GM04503 (cell line): ENCODE data around the gene CPT1A.

Source experiments
- DNase-seq: peaks from one replicate; pipeline ENCODE4 v3.0.0-alpha.2; 2012; ENCODE audit warnings: low read depth

The CPT1A gene

DNA sequence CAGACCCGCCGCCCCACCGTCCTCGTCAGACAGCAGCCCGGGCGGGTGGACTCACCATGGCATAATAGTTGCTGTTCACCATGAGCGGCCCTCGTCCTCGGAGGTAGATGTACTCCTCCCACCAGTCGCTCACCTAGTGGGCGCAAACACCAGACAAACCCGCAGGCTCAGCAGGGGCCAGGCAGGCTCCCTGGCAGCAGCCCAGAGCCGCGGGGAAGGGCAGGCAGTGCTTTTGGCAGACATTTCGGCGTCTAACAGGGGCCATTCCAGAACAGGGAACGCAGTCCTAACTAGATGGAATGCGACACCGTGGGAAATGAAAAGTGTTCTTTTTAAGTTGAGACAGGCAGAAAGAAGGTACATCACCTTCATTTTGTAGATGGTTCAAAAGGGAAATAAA, 44.9 kb downstream of the CPT1A start:
- DNase-seq: no peak

DNA sequence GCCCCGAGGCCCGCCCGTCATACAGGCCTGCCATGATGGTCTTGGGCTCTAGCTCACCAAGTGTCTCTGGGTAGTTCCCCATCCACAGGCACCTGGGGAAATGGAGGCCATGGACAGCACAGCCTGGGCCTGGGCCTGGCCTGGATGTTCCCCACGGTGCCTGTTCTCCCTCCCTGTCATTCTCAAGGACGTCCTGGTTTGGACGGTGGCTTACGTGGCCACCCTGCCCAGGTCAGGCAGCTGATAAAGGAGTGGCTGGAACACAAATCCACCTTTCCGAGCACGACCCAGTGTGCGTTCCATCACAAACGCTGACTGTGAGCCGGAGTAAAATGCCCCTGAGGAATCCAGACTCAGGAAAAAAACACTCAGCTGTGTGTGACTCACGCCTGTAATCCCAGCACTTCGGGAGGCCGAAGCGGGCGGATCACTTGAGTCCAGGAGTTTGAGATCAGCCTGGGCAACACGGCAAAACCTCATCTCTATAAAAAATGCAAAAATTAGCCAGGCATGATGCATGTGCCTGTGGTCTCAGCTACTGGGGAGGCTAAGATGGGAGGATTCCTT, 49.2 kb downstream of the CPT1A start:
- no peak for DNase-seq

DNA sequence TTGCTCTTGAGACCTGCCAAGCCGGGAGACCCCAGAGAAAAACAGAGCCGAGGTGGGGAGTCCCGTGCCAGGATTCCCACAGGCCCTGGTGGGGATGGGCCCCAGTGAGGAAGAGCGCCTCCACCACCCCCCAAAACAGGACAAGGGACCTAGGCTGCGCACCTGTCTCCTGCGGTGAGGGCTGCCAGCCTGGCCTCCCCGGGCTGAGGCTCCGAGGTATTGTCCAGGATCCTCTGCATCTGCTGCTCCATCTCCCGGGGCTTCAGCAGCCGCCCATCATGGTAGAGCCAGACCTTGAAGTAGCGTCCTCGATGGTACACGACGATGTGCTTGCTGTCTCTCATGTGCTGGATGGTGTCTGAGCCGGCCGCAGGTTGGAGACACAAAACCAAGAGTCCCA, 57.1 kb downstream of the CPT1A start:
- no peak for DNase-seq

DNA sequence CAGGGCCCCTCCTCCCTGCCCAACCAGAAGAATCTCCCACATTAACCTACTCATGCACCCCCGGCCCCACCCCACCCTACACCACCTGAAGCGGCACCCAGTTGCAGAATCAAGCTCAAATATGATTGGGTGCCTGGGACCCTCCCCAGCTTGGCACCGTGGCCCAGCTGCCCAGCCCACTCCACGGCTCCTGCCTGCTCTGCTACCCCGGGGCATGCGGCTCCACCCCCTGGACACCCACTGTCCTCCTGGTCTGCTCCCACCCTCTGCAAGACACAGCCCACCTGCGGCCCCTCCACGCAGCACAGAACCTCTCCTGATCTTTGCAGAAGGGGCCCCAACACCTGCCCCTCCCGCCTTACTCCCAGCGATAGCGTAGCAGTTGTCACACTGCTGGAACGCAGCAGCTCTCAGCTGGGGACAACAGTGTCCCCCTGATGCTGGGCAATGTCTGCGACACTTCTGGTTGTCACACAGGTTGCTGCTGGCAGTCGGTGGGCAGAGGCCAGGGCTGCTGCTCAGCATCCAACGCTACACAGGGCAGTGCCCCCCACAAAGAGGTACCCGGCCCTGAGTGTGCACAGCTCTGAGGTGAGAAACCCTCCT, 58.4 kb downstream of the CPT1A start:
- no peak for DNase-seq

DNA sequence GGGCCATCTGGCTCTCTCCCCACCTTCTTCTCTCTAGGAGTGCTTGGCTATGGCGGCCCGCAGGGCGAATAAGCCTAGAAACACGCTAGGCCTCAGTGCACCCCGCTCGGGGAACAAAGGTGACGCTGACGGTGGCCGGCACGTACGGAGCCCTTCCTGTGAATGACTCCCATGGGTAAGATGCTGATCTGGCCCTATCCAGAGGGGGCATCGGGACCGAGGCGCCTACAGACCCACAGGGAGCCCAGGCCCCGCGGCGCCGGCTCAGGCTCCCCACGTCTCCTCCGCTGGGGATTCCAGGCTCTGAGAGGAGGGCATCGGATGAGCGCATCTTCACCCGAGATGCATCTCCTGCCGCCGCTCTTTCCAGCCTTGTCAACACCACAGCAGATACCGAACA, 59.0 kb downstream of the CPT1A start:
- no peak for DNase-seq

DNA sequence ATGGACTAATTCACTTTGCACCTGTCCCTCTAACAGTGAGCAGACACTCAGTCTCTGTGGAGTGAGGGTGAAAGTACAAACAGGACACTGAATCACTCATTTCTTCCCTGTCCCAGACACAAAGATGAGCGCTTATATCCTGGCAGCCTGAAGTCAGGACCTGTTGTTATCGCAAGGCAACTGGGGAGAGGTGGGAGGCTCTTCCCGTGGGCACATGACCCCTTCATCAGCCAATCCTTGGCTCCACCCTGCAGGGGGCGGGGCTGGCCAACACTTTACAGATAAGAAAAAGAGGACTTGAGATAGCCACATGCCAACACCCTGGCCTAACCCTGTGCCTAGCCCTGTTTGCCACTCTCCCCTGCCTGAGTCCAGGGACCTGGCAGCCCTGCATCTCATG, 60.9 kb downstream of the CPT1A start:
- no peak for DNase-seq

DNA sequence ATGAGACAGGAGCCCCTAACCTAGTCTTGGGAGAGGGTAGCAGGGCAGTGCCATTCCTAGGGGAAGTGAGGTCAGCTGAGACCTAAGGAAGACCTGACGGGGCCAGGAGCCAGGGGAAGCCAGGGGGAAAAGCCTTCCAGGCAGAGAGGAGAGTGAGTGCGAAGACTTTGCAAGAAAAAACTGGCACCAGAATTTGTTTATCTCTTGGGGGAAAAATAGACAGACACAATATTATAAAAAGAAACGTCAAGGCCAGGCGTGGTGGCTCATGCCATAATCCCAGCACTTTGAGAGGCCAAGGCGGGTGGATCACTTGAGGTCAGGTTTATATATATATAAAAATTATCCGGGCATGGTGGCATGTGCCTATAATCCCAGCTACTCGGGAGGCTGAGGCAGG, 63.5 kb downstream of the CPT1A start:
- DNase-seq: no peak

DNA sequence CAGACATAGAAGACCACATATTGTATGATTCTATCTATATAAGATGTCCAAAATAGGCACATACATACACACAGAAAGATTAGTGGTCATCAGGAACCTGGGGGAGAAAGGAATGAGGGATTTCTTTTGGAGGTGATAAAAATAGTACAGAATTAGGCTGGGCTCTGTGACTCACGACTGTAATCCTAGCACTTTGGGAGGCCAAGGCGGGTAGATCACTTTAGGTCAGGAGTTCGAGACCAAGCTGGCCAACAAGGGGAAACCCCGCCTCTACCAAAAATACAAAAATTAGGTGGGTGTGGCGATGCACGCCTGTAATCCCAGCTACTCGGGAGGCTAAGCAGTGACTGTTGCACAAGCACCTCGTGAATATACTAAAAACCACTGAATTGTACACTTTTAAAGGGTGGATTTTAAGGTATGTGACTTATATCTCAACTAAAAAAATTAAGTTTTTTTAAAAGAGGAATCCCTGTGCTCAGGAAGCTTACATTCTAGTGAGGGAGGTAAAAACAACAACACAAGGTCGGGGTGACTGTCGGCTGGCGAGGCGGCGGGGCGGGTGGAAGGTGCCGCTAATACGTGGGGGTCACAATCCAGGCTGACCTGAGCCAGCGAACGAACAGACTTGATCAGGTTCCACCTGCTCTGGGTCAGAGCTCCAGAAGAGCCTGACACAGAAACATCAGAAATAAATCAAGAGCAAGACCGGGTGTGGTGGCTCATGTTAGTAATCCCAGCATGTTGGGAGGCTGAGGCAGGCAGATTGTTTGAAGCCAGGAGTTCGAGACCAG, 65.1 kb downstream of the CPT1A start:
- no peak for DNase-seq

DNA sequence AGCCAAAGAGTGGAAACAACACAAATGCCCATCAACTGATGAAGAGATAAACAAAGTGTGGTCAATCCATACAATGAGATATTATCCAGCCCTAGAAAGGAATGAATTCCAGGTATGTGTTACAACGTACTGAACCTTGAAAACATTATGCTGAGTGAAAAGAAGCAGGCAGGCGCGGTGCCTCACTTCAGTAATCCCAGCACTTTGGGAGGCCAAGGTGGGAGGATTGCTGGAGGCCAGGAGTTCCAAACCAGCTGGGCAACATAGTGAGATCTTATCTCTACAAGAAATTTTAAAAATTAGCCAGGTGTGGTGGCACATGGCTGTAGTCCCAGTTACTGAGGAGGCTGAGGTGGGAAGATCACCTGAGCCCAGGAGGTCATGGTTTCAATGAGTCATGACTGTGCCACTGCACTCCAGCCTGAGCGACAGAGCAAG, 65.7 kb downstream of the CPT1A start:
- DNase-seq: no peak

DNA sequence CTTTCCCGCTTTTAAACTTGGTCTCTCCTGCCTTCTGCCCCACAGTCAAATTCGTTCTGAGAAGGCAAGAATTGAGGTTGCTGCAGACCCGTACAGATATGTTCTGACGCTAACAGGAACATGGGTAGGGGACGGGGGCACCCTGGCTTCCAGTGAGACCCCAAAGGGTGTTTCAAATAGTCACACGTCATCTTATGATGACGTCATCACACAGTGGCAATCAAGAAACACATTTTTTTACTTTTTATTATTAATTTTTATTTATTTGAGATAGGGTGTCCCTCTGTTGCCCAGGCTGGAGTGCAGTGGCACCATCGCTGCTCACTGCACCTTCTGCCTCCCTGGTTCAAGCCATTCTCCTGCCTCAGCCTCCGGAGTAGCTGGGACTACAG, 67.5 kb downstream of the CPT1A start:
- DNase-seq: no peak

DNA sequence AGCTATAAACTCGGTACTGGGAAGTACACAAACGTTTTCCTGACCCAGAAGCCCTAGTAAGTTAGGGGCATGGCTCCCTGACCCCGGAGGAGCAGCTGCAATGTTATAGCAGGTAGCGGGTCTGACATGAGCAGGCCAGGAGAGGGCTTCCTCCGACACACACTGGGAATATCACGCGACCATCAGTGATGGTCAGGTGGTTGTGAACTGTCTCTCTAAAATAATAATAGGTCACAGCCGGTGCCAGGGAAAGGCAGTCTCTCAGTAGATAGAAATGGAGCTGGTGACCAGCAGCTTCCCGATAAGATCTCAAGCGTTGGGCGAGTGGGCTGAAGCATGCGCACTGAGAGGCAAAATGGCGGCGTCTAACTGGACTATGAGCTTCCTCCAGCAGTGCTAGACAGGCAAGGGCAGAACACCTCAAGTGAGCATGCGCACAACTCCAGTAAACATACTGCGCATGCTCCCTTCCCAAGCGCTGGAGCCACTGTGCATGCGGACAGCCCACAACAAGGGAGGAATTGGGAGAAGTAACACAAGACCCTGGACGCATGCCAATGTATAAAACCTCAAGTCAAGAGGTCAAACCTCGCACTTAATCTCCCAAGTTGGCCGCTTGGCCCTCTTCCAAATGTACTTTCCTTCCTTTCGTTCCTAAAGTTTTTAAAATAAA, 68.1 kb downstream of the CPT1A start:
- DNase-seq: no peak

DNA sequence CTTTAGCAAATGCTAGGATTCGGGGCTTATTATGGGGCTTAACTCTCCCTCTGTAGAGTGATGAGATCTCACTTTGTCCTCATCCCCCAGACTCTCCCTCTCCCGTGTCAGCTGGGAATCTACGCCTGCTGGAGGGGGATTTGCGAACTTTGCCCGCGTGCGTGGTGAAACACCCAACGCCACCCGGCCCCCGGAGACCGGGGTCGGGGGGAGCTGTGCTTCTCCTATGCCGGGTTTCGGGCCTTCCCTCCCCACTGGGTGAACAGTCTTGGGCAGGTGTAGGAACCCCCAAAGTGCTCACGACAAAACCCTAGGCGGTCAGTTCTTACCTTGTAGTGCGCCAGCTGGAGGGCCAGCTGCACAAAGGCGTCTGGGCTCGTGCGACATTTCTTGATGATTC, 68.8 kb downstream of the CPT1A start:
- DNase-seq: no peak

DNA sequence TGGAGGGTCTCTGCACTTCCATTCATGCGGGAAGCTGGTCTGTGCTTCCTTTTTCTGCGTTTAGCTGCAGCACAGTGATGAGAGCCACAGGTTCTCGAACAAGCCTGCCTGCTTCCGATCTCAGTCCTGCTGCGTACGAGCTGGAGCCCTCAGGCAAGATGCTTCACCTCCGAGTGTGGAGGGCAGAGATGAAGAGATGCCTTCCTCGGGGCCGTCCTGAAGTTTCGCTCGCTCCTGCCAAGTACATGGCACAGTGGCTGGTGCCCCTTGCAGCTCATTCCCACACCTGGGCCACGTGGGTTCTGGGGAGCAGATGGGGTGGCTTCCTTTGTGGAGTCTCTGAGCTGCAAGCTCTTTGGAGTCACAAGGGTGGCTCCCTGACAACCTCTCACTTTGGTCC, 70.9 kb downstream of the CPT1A start:
- no peak for DNase-seq

DNA sequence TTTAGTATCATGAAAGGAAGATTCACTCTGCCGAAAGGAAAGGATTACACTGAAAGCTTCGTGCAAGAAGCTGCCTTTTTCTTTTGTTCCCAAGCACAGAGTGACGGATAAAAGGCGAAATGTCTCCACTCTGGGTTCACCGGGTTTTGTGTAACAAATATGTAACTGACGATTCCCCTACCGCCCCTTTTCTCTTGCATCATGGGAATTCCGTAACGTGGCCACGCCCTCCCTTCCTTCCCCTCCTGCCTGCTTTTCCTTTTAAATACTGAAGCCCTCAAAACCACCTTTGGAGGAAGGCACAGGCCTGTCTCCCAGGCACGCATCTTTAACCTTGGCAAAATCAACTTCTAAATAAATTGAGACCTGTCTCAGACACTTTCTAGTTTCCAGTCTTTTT, 74.0 kb downstream of the CPT1A start:
- DNase-seq: no peak

DNA sequence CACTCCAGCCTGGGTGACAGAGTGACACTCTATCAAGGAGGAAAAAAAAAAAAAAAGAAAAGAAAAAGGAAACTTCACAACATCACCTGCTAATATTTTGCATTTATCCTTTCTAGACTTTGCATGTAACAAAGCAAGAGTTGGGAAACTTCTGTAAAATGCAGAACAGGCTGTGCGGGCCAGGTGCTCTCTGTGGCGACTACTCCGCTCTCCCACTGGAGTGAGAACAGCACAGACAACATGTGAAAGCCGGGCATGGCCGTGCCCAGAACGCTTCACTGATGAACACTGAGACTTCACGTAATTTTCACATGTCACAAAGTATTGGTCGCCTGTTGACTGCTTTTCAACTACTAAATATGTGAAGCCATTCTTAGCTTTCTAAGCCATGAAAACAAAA, 74.9 kb downstream of the CPT1A start:
- no peak for DNase-seq

DNA sequence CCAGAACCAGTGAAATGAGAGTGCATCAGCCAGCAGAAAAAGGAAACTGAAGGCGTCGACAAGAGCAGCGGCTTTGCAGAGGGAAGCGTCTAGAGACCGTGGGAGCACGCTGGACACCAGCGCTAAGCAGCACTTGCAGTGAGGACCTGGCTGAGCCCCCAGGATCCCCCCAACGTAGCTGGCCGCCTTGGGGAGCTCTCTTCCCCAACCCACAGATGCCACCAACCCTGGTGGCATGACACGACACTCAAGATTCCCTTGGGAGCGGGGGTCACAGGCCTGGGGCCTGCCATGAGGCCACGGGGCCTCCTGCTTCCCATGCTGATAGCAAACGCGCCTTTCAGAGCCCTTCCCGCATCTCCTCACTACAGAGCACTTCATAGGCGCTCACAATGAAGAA, 77.0 kb downstream of the CPT1A start:
- DNase-seq: no peak

DNA sequence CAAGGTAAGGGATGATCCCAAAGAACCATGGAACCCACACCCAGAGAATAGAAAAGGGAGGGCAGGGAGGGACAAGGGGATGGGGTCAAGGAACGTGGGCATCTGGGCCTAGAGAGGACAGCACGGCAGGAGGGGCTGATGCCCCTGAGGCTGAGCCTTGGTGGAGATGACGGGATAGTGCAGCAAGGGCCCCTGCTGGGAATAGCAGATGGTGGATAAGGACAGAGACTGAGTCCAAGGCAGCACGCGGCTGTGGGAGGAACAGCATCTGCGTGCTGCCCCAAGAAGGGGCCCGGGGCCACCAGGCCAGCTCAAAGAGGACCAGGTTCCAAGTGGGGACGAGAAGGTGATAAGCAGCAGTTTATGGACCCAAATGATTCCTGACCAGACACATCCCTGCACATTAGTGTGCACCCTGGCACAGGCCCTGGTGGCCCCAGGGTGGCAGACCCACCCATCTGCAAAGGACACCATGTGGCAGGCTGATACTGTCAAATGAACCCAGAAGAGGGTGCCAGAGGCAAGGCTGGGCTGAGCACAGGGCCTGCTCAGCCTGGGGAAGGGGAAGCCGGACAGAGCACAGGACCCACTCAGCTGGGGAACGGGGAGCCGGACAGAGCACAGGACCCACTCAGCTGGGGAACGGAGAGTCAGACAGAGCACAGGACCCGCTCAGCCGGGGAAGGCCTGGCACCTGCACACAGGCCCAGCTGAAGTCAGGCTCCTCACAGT, 77.6 kb downstream of the CPT1A start:
- no peak for DNase-seq

DNA sequence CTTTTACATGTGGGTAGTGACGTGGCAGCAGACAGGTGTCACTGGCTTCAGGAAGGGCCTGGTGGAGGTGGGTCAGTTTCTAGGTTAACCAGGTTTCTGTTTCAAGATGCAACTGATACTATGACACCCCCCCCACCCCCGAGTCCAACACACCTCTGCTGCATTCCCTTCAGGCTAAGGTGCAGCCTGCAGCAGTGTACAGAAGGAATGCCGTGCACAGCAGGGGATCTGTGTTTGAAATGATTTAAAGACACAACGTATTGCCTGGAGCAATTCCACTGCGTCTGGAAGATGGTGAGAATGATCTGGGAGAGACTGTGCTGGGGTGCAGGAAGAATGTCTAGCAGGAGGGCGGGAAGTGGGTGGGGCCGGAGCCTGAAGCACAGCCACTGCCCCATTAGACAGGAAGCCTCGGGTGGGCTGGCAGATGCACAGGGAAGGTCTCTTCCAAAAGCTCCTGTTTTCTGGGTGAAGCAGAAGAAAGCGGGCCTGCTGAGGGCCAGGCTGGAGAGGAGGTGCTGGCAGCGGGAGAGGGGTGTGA, 78.5 kb downstream of the CPT1A start:
- no peak for DNase-seq

DNA sequence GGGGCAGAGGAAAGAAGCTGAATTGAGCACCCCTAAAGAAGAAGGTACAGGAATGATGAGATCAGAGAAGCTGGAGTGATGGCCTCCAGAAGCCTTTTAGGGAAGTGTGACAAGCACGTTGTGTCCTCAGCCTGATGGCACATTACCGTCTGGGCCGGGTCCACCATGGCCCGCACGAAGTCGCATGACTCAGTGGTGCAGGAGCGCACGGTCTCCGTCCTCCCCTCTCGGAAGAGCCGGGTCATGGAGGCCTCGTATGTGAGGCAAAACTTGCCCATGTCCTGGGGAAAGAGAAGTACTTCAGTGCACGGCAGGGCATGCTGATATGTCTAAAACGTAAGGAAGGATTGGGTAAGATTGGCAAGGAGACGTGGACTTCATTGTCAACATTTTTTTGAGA, 79.2 kb downstream of the CPT1A start:
- DNase-seq: no peak

DNA sequence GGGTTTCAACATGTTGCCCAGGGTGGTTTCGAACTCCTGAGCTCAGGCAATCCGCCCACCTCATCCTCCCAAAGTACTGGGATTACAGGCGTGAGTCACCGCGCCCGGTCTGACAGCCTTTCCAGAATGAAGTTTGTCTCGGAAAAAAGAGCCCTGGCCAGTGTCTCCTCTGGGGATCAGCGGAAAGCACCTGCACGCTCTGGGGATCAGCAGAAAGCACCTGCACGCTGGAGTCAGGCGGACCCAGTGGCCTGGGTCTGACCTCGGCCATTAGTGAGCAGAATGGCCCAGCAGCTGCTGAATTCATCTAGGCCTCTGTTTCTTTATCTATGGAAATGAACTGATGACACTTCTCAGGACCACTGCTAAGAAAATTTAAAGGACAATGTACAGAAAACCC, 79.9 kb downstream of the CPT1A start:
- DNase-seq: no peak

DNA sequence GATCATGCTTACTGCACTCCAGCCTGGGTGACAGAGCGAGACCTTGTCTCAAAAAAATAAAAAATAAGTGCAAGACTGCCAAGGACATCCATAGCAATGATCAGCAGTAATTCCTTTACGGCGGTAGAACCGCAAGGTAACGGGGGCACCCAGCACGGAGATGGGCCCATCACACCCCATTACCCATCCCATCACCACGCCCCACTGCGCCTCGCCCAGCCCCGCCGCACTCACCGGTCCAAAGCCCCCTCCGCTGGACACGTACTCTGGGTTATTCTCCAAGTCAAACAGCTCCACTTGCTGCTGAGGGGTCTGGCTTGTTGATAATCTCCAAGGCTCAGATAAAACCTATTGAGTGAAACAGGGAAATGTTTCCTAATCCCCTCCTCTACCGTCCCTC, 81.7 kb downstream of the CPT1A start:
- DNase-seq: no peak

DNA sequence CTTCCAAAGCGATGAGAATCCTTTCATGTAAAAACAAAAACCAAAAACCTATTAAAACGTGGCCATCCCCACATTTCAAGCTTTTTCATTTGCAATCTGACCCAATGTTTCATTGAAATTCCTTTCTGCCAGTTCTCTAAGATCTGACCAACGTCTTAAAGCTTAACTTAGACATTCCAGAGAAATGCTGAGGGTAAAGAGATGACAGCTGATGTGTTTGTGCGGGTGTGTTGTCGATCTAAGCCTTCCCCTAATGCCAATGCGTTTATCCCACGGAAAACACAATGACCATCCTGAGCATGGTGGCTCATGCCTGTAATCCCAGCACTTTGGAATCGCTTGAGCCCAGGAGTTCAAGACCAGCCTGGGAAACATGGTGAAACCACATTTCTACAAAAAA, 84.0 kb downstream of the CPT1A start:
- DNase-seq: no peak
